Stimulated activated CD8-positive, alpha-beta memory T cell treated with anti-CD3 and anti-CD28 coated beads, Interleukin-4, amount 100 ng/mL, for 1 hour (primary cell): ENCODE results near the gene FOXR1.
"Not testable (repeated sequence)": the region's sequence is repeated elsewhere in the genome, so short reads cannot be mapped to it uniquely, and the experiment has no call there.

Experiments
- DNase-seq, 2 donors: peaks; one replicate each; pipeline ENCODE4 v3.0.0-alpha.2; 2020; ENCODE audit warnings: low read depth in 2 of 2, low spot score in 1 of 2

Gene FOXR1

GRCh38 chr11:118947091-118947490, 24.5 kb upstream of the FOXR1 start:
- no peak for DNase-seq

GRCh38 chr11:118948000-118948399, 23.6 kb upstream of the FOXR1 start:
- DNase-seq, result no peak

DNA sequence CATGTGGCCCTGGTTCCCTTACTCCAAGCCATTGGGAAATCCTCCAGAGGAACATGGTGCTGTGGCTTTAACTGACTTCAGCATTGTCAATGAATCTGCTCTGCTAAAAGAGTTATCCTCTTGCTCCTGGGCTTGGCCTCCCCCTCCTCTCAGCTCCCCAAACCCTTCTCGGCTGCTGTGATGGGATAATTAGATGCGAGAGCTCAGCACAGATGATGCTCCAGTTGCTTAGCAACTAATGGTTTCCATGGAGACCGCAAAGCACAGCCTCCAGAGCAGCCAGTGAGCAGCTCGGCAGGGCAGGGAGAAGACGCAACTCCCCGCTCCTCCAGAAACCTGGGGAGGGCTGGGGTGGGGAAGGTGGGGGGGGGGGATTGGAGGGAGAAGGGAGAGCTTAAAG, 18.3 kb upstream of the FOXR1 start:
- no peak for DNase-seq

DNA sequence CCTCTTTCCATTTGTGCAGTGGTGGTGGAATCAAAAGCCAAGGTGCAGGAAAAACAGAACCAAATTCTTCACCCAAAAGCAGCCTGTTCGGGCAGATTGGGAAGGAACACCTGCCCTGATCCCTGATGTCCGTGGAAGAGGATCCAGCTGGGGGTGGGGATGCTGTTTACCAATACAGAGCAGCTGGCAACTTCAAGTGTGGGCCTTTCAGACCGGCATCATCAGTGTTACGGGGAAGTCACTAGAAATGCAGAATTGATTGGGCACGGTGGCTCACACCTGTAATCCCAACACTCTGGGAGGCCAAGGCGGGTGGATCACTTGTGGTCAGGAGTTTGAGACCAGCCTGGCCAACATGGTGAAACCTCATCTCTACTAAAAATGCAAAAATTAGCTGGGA, 17.6 kb upstream of the FOXR1 start:
- DNase-seq, result not testable (repeated sequence)

DNA sequence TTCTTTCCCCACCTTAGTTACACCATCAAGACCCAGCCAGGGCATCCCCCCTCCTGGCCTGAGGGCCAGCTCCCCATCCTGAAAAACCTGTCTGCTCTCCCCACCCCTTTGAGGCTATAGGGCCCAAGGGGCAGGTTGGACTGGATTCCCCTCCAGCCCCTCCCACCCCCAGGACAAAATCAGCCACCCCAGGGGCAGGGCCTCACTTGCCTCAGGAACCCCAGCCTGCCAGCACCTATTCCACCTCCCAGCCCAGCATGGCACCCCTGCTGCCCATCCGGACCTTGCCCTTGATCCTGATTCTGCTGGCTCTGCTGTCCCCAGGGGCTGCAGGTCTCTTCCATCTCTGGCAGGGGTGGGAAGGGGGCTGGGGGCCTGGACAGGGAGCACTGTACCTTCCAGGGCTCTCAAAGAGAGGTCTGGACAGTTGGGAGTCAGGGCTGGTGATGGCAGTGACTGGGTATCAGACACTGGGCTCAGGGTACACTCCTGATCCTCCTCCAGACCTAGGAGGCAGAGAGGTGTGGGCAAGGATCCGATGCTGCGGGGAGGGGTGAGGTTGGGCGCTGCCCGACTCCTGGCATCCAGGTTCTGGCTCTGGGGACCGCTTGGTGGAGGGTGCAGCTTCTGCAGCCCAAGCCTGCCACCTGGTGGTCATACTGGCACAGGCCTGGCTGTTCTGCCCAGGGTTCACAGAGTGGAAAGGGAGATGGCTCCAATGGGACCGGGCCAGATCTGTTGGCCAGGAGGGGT, 15.3 kb upstream of the FOXR1 start, which contains the start of gene UPK2:
Gene UPK2, plus strand, starts transcription at position 205 of the 753 bp plus-strand sequence. Its CDS starts 53 bp downstream, at position 258.
- DNase-seq, result peak; percentile 79 to 82

GRCh38 chr11:118956847-118957469, 14.6 kb upstream of the FOXR1 start:
- no peak for DNase-seq

DNA sequence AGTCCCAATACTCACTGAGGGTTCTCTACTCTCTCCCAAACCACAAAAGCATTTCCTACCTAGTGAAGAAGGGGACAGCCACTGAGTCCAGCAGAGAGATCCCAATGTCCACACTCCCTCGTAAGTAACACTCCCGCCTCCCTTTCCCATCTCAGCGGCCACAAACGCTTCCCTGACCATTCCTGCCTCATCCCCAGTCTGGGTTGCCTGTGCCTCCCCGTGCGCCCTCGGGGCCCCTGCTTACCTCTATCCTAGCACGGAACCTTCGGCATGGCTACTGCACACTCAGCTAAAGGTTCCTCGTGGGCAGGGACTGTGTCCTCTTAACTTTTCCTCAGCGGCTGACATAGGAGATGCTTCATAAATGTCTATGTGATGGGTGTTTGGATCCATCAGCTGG, 14.0 kb upstream of the FOXR1 start:
- no peak for DNase-seq

DNA sequence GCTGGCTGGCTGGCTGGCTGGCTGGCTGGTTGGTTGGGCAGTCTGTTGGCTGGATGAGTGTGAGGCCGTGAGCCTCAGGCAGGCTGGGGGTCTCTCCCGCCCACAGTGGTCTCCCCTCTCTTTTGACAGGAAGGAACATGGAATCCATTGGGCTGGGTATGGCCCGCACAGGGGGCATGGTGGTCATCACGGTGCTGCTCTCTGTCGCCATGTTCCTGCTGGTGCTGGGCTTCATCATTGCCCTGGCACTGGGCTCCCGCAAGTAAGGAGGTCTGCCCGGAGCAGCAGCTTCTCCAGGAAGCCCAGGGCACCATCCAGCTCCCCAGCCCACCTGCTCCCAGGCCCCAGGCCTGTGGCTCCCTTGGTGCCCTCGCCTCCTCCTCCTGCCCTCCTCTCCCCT, 13.6 kb upstream of the FOXR1 start:
- no peak for DNase-seq

GRCh38 chr11:118958577-118958976, 13.0 kb upstream of the FOXR1 start:
- DNase-seq, result no peak

DNA sequence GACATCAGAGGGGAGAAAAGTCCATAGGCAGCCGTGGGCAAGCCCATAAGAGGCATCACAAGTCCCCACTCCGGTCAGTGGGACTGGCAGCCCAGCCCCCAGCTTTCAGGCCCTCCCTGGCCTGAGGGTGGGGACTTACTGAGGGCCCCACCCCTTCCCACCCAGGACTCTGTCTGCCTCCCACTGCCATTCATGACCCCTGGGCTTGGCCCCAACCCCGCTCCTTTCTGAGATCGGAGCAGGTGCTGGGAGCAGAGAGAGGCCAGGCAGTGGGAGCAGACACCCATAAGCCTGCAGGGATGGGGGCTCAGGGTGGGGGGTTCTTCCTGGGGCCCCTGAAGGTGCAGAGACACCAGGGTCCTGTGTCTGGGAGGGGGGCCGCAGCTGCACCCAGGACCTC, 10.4 kb upstream of the FOXR1 start:
- DNase-seq, result no peak

- no peak for DNase-seq
These were observed 10.0 kb upstream of the FOXR1 start for GRCh38 chr11:118961591-118961990.

- DNase-seq, result not testable (repeated sequence)
These were observed 2.1 kb upstream of the FOXR1 start for GRCh38 chr11:118969508-118969907.

DNA sequence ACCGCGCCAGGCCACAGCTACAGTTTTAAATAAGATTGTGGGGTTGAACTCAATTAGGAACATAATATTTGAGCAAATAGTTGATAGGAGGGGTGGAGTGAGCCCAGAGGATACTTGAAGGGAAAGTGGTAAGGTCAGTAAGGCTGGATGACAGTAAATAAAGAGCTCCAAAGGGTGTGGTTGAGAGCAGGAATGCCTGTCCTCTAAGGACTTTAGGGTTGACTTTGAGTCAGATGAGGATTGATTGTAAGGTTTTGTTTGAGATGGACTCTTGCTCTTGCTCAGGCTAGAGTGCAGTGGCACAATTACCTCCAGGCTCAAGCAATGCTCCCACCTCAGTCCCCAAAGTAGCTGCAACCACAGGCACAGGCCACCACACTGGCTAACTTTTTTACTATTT, 2.4 kb downstream of the FOXR1 start:
- DNase-seq, result no peak

DNA sequence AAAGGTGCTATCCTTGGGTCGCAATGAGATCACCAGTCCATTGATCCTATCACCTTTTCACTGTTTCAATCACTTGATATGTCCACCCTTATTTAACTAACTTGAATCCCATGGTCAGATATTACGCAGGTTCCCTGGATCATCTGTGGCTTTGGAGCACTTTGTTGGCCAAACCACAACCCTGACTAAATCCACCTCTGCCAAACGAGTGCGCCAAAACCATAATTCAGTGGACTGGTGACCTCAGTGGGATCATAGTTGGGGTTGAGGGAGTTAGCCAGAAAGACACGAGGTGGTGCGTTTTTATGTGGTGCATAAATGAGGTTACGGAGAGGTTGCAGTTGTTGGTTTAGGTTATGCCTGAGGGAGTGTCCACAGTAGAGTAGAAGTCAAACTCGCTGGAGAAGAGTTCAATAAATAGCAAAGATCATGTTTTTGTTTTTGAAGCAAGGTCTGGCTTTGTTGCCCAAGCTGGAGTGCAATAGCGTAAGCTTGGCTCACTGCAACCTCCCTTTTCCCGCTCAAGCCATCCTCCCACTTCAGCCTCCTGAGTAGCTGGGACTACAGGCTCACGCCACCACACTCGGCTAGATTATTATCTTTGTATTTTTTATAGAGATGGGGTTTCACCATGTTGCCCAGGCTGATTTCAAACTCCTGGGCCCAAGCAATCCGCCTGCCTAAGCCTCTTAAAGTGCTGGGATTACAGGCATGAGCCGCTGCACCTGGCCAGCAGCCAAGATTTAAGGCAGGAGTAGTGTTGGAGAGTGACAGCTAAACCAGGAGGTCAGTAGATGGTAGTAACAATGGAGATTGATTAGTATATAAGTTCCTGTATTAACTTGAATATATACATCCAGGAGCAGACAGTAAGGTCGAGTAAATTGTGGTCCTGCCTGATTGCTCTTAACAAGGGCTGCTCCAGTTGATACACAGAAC, 4.5 kb downstream of the FOXR1 start:
- DNase-seq, result no peak

DNA sequence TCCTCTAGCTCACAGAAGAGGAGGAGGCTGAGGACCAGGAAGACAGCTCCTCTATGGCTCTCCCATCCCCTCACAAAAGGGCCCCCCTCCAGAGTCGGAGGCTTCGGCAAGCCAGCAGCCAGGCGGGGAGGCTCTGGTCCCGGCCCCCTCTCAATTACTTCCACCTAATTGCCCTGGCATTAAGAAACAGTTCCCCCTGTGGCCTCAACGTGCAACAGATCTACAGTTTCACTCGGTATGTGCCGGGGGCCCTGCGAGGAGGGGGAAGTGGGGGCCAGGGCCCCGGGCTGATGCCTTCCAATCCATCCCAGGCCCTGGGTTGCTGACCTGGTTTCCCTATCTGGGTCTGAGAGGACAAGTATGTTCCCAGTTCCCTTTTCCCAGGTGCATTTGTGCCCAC, 7.9 kb downstream of the FOXR1 start:
- no peak for DNase-seq

GRCh38 chr11:118980191-118980881, 8.8 kb downstream of the FOXR1 start:
- no peak for DNase-seq

DNA sequence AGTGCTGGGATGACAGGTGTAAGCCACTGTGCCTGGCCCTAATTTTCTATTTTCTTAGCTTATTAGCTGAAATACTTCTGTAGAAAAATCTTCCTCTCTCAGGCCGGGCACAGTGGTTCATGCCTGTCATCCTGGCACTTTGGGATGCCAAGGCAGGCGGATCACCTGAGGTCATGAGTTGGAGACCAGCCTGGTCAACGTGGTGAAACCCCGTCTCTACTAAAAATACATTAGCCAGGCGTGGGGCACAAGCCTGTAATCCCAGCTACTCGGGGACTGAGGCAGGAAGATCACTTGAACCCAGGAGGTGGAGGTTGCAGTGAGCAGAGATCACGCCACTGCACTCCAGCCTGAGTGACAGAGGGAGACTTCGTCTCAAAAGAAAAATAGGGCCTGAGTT, 12.8 kb downstream of the FOXR1 start:
- not testable (repeated sequence) for DNase-seq

DNA sequence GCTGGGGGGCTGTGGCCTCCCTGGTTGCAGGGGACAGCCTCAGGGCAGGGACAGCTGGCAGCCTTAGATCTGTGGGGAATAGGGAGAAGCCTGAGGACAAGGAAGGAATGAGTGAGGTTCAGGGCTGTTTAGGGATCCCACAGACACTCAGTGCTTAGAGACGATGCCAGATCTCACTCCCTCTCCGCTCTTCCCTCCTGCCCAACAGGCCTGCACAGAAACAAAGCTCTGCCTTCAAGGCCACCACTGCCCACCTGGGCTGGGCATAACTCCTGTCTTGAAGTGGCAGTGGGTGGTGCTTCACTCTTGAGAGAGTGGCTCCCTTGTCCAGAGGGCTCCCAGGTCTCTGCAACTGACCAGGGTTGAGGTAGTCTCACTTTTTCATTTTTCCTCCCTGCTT, 13.3 kb downstream of the FOXR1 start:
- DNase-seq, result no peak

GRCh38 chr11:118988280-118988679, 16.7 kb downstream of the FOXR1 start:
- DNase-seq, result no peak

DNA sequence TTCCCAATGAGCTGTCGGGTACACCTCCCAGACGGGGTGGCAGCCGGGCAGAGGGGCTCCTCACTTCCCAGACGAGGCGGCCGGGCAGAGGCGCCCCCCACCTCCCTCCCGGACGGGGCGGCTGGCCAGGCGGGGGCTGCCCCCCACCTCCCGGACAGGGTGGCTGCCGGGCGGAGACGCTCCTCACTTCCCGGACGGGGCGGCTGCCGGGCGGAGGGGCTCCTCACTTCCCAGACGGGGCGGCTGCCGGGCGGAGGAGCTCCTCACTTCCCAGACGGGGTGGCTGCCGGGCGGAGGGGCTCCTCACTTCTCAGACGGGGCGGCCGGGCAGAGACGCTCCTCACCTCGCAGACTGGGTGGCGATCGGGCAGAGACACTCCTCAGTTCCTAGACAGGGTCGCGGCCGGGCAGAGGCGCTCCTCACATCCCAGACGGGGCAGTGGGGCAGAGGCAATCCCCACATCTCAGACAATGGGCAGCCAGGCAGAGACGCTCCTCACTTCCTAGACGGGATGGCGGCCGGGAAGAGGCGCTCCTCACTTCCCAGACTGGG, 20.0 kb downstream of the FOXR1 start:
- not testable (repeated sequence) for DNase-seq
